Fibroblast of upper back skin (primary cell): Measurements from ENCODE around the gene C1QTNF12.
"Not testable (repeated sequence)": the region's sequence is repeated elsewhere in the genome, so short reads cannot be mapped to it uniquely, and the experiment has no call there.

Source experiments
- DNase-seq: peaks from one replicate; pipeline ENCODE4 v3.0.0-alpha.2; 2013

The C1QTNF12 gene

DNA sequence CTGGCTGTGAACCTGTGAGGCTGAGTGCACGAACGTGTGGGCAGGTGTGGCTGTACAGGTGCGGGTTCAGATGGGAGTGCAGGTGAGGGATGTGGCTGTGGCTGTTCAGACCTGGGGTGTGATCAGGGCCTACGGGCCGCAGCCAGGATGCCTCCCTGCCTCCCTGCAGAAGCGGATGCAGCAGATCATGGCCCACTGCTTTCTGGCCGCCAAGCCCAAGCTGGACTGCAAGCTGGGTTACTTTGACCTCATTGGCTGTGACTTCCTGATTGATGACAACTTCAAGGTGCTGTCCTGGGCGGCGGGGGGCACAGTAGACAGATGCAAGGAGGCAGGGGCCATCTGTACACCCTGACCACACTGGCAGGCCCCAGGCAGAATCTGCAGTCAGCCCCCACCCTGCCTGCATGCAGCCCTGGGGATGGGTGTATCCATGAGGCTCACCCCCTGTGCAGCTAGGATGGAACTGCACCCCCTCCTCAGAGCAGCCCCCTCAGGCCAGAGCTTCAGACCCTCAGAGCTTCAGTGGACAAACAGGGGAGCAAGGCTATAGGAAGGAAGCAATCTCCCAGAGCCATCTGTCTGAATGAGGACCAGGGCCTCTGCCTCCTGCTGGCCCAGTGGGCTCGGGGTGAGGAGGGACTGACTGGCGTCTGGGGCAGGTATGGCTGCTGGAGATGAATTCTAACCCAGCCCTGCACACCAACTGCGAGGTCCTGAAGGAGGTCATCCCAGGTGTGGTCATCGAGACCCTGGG lies 49.9 kb downstream of the C1QTNF12 start:
- no peak for DNase-seq

DNA sequence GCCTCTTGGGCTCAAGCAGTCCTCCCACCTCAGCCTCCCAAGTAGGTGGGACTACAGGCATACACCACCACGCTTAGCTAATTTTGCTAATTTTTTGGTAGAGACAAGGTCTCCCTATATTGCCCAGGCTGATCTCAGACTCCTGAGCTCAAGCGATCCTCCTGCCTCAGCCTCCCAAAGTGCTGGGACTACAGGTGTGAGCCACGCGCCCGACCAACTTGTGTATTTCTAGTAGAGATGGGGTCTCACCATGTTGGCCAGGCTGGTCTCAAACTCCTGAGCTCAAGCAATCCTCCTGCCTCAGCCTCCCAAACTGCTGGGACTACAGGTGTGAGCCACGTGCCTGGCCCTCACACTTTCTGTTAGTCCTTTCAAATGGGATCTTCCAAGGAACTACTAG lies 50.8 kb downstream of the C1QTNF12 start:
- not testable (repeated sequence) for DNase-seq

DNA sequence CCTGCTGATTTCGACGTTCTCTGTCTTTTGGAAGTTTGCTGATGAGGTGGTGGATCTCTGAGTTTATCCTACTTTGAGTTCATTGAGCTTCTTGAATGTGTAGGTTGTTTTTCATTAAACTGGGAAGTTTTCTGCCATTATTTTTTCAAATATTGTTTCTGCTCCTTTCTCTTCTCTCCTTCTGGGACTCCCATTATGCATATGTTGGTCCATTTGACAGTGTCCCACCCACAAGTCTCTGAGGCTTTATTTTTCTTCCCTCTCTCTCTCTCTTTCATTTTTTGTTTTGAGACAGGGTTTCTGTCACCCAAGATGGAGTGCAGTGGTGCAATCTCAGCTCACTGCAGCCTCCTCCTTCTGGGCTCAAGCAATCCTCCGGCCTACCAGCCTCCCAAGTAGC lies 51.8 kb downstream of the C1QTNF12 start:
- no peak for DNase-seq
